HEK293T (cell line): ENCODE measurements around the gene MSMP.

Experiments used
- CTCF ChIA-PET: fragments of 350-600 bp; formaldehyde crosslinking; extraction: SDS; loops from one replicate; lab custom pipeline; 2021; ENCODE audit warnings: antibody characterized with exemption, inconsistent platforms; lab: Yijun Ruan, JAX
- POLR2A ChIA-PET: fragments of 350-600 bp; formaldehyde crosslinking; extraction: SDS; loops from one replicate; lab custom pipeline; 2020; ENCODE audit warnings: antibody characterized with exemption, inconsistent platforms; lab: Yijun Ruan, JAX
- DNase-seq: peaks from one replicate; pipeline ENCODE4 v3.0.0; 2012; ENCODE audit warnings: mixed read lengths; ENCODE audit errors: extremely low spot score
- ARNT ChIP-seq: fragments of 450-650 bp; IDR thresholded peaks from 2 replicates; pipeline ENCODE4 v1.6.1; 2017; ENCODE audit warnings: mild to moderate bottlenecking
- BHLHE40 ChIP-seq: fragments of 450-650 bp; IDR thresholded peaks from 2 replicates; pipeline ENCODE4 v1.6.1; 2016; ENCODE audit warnings: mild to moderate bottlenecking, moderate library complexity, borderline replicate concordance
- CTBP1 ChIP-seq: fragments of 450-650 bp; IDR thresholded peaks from 2 replicates; pipeline ENCODE4 v1.6.1; 2016; ENCODE audit warnings: borderline replicate concordance
- ELF4 ChIP-seq: fragments of 450-650 bp; IDR thresholded peaks from 2 replicates; pipeline ENCODE4 v1.6.1; 2017; ENCODE audit warnings: antibody characterized with exemption
- FOXA1 ChIP-seq: fragments of 450-650 bp; IDR thresholded peaks from 2 replicates; pipeline ENCODE4 v1.6.1; 2016; ENCODE audit warnings: mild to moderate bottlenecking
- FOXK2 ChIP-seq: fragments of 450-650 bp; IDR thresholded peaks from 2 replicates; pipeline ENCODE4 v1.6.1; 2016; ENCODE audit warnings: mild to moderate bottlenecking
- FOXM1 ChIP-seq: fragments of 450-650 bp; IDR thresholded peaks from 2 replicates; pipeline ENCODE4 v1.6.1; 2017; ENCODE audit warnings: mild to moderate bottlenecking, borderline replicate concordance
- HDGF ChIP-seq: fragments of 450-650 bp; IDR thresholded peaks from 2 replicates; pipeline ENCODE4 v1.6.1; 2017; ENCODE audit warnings: antibody characterized with exemption, borderline replicate concordance
- L3MBTL2 ChIP-seq: fragments of 450-650 bp; conservative IDR thresholded peaks from 2 replicates; pipeline ENCODE4 v1.6.1; 2016; ENCODE audit warnings: mild to moderate bottlenecking
- LEF1 ChIP-seq: fragments of 450-650 bp; IDR thresholded peaks from 2 replicates; pipeline ENCODE4 v1.6.1; 2017; ENCODE audit warnings: mild to moderate bottlenecking, borderline replicate concordance
- NFRKB ChIP-seq: fragments of 450-650 bp; IDR thresholded peaks from 2 replicates; pipeline ENCODE4 v1.6.1; 2016; ENCODE audit warnings: mild to moderate bottlenecking, moderate library complexity
- SP1 ChIP-seq: fragments of 450-650 bp; IDR thresholded peaks from 2 replicates; pipeline ENCODE4 v1.6.1; 2017
- SUZ12 ChIP-seq: fragments of 450-650 bp; IDR thresholded peaks from 2 replicates; pipeline ENCODE4 v1.6.1; 2016; ENCODE audit warnings: mild to moderate bottlenecking
- TARDBP ChIP-seq: fragments of 450-650 bp; IDR thresholded peaks from 2 replicates; pipeline ENCODE4 v1.6.1; 2016
- ZNF384 ChIP-seq: fragments of 450-650 bp; IDR thresholded peaks from 2 replicates; pipeline ENCODE4 v1.6.1; 2016
- TF ChIP-seq, protein P1 (sequence below): fragments of 450-650 bp; IDR thresholded peaks from 2 replicates; pipeline ENCODE4 v1.6.1; 2016

Gene MSMP

DNA sequence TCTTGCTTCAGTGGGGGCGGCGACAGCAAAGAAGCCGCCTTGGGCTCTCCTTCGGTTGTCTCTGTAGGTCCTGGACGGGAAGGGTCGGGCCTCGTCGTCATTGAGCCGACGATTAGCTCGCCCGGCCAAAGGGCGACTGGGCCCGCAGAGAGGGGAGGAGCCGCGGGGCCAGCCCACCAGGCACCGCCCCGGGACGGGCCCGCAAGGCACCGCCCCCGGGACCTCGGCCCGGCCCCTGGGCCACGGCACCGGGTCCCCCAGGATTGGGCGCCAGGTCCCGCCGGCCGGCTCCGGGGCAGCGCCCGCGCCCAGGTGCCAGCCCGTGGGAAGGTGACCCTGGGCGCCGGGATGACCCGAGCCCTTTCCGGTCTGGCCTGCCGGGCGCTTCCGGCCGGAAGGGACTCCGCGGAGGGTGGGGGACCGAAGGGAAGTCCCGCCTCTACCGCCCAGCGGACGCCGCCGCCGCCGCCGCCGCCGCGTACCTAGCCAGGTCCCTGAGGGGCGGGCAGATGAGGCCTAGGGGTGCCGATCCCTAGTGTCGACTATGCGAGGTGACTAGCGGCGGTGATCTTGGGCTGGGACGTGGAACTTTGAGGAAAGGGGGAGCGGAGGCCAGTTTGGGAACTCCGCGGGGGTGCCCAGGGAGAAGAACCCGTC, 5.1 kb downstream of the MSMP start, which contains the start of the genes GBA2 and RGP1:
Gene GBA2 (minus strand): TSS at position 371 of the 657 bp plus-strand sequence. CDS start 524 bp downstream, outside the sequence.
Gene RGP1 (plus strand): TSS at position 430 of the 657 bp plus-strand sequence. CDS start 469 bp downstream, outside the sequence.
- TF ChIP-seq LEF1 (no peak), ZNF384 (no peak), FOXA1 (no peak), ARNT (0 out of 2 replicates have a peak, but pooled peaks have one; percentile 34)
- POLR2A ChIA-PET = interaction anchor here (0.8 to 3.3 kb wide), 11 partner anchors 9 to 133 kb away, joined by 3 to 20 read pairs (median 4); partner anchors contain the start of genes ARHGEF39, CREB3, HINT2 and SPAG8
- DNase-seq = peak; percentile 87
- CTCF ChIA-PET = interaction anchor here (0.8 to 1.2 kb wide), 3 partner anchors 13 to 145 kb away, joined by 3 to 4 read pairs (median 3); no protein-coding TSS in a partner anchor

- no peak for DNase-seq
- POLR2A ChIA-PET = interaction anchor here (0.8 to 3.3 kb wide), 10 partner anchors 9 to 134 kb away, joined by 3 to 20 read pairs (median 4); partner anchors contain the start of genes ARHGEF39, CREB3, HINT2 and TLN1
- TF ChIP-seq SUZ12 (no peak), ZNF384 (no peak), ARNT (no peak), ELF4 (no peak), NFRKB (no peak), L3MBTL2 (no peak), CTBP1 (no peak), LEF1 (no peak), SP1 (no peak), TARDBP (no peak), FOXA1 (no peak), HDGF (no peak), FOXK2 (no peak), FOXM1 (no peak), BHLHE40 (no peak)
- TF ChIP-seq, protein P1, sequence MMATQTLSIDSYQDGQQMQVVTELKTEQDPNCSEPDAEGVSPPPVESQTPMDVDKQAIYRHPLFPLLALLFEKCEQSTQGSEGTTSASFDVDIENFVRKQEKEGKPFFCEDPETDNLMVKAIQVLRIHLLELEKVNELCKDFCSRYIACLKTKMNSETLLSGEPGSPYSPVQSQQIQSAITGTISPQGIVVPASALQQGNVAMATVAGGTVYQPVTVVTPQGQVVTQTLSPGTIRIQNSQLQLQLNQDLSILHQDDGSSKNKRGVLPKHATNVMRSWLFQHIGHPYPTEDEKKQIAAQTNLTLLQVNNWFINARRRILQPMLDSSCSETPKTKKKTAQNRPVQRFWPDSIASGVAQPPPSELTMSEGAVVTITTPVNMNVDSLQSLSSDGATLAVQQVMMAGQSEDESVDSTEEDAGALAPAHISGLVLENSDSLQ = no peak
- CTCF ChIA-PET = interaction anchor here (1.0 to 1.8 kb wide), 3 partner anchors 12 to 145 kb away, joined by 3 to 5 read pairs (median 4); partner anchors contain the start of genes CREB3 and TLN1
Measured at GRCh38 chr9:35748242-35748857, 5.7 kb downstream of the MSMP start.

DNA sequence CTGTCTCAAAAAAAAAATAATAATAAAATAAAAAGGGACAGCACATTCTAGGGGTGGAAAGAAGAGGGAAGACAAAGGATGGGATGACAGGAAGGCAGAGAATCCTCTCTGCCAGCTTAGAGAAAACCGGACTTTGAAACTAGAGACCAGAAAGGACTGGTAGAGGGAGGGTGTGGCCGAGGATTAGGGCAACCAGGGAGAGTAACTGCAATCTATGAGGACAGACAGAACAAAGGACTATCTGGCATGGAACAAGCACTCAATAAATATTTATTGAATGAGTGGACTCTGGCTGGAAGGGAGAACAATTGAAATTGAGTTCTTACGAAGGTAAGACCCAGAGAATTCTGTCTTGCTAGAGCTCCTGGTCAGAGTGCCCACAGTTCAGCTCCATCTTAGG, 7.5 kb downstream of the MSMP start:
- TF ChIP-seq BHLHE40 (no peak), FOXM1 (no peak), HDGF (no peak), ARNT (no peak), L3MBTL2 (no peak), FOXK2 (no peak), LEF1 (no peak), SUZ12 (no peak), SP1 (no peak), TARDBP (no peak), ELF4 (no peak), CTBP1 (no peak), FOXA1 (no peak), NFRKB (no peak)
- TF ChIP-seq, protein P1 = no peak
- CTCF ChIA-PET = interaction anchor here (0.7 to 1.8 kb wide), 3 partner anchors 11 to 155 kb away, joined by 3 to 5 read pairs (median 3); partner anchors contain the start of genes CREB3 and TLN1
- POLR2A ChIA-PET = interaction anchor here (0.8 to 3.3 kb wide), 2 partner anchors 14 to 29 kb away, joined by 3 to 20 read pairs; partner anchors contain the start of genes CREB3 and TLN1

DNA sequence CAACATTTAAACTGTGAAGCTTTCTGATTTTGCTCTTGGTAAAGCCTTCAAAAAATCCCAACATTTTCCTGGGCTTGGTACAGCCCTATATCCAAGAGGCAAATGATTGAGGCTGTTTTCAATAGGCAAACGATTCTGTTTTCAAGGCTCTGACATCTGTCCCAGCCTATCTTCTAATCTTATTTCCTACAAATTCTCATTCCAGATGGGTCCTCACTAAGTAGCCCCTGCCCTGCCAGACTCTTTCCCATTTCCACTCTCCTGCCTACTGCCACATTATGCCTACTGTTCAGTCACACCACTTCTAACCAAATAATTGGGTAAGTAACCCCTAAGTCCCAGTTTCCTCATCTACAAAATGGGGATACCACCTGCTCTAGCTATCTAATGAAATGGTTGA, 8.5 kb downstream of the MSMP start:
- CTCF ChIA-PET = no interaction called here
- DNase-seq = no peak
- TF ChIP-seq ELF4 (no peak), ZNF384 (no peak), LEF1 (no peak), HDGF (no peak), TARDBP (no peak), BHLHE40 (no peak), ARNT (no peak), SUZ12 (no peak), NFRKB (no peak)
- POLR2A ChIA-PET = interaction anchor here (2.8 kb wide), 1 partner anchor 13 kb away, joined by 14 read pairs; the partner anchor contains the start of genes CREB3 and TLN1

More for the DNA sequence above, 7.5 kb downstream of the MSMP start:
- DNase-seq = no peak

GRCh38 chr9:35743880-35744518, 10.1 kb downstream of the MSMP start:
- DNase-seq = no peak
- ChIA-PET CTCF (interaction anchor here (0.5 kb wide), 1 partner anchor 47 kb away, joined by 3 read pairs; no protein-coding TSS in a partner anchor), POLR2A (interaction anchor here (1.0 to 2.8 kb wide), 2 partner anchors 12 to 88 kb away, joined by 3 to 14 read pairs; partner anchors contain the start of genes CREB3 and TLN1)
- TF ChIP-seq L3MBTL2 (no peak), FOXK2 (no peak), ZNF384 (no peak), LEF1 (no peak), NFRKB (no peak), TARDBP (no peak), SUZ12 (no peak), FOXA1 (no peak), CTBP1 (no peak), FOXM1 (no peak), ARNT (no peak), BHLHE40 (no peak), SP1 (no peak), ELF4 (no peak)
- TF ChIP-seq, protein P1 = no peak
